Thyroid gland (tissue), 4 donors: ENCODE measurements around the gene PPP2R2C.

Source experiments
- POLR2A ChIP-seq, 2 donors: fragments of 450-650 bp; IDR thresholded peaks; one replicate each; pipeline ENCODE4 v1.6.1; 2017; ENCODE audit warnings: antibody characterized with exemption in 2 of 2, mild to moderate bottlenecking in 2 of 2, moderate library complexity in 1 of 2
- TF ChIP-seq, protein P1 (sequence below), 6 experiments: fragments of 200-600 bp in 3 of 6; fragments of 450-650 bp in 3 of 6; sonication (generic) in 3 of 6; IDR thresholded peaks; one replicate each; pipeline ENCODE4 v1.5.1; 2016 to 2019; ENCODE audit warnings: antibody characterized with exemption in 6 of 6, mild to moderate bottlenecking in 2 of 6, inconsistent platforms in 1 of 6, moderate library complexity in 1 of 6

GRCh38 chr4:6442555-6442954 is 29.9 kb downstream of the PPP2R2C start:
- TF ChIP-seq, protein P1, sequence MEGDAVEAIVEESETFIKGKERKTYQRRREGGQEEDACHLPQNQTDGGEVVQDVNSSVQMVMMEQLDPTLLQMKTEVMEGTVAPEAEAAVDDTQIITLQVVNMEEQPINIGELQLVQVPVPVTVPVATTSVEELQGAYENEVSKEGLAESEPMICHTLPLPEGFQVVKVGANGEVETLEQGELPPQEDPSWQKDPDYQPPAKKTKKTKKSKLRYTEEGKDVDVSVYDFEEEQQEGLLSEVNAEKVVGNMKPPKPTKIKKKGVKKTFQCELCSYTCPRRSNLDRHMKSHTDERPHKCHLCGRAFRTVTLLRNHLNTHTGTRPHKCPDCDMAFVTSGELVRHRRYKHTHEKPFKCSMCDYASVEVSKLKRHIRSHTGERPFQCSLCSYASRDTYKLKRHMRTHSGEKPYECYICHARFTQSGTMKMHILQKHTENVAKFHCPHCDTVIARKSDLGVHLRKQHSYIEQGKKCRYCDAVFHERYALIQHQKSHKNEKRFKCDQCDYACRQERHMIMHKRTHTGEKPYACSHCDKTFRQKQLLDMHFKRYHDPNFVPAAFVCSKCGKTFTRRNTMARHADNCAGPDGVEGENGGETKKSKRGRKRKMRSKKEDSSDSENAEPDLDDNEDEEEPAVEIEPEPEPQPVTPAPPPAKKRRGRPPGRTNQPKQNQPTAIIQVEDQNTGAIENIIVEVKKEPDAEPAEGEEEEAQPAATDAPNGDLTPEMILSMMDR (IDR thresholded peaks at IDR 0.05): no peak
- no peak for TF ChIP-seq POLR2A (IDR thresholded peaks at IDR 0.05)
